Neural progenitor cell (in vitro differentiated cells): ENCODE data around the gene ITCH. TPM values are rescaled to one million over a fixed set of nuclear protein-coding genes. Genes with fewer than 3 reads are reported as not detected.

Experiments
- DNase-seq: peaks from one replicate; pipeline ENCODE4 v3.0.0-alpha.2; 2016; ENCODE audit warnings: low spot score
- H2AFZ ChIP-seq: fragments of 200-600 bp; sonication (generic); replicated peaks from 2 replicates; pipeline ENCODE4 v1.6.1; 2016; ENCODE audit warnings: antibody characterized with exemption
- H3F3A ChIP-seq: fragments of 200-600 bp; sonication (generic); 2 replicates; pipeline ENCODE4 v1.6.1; 2016; ENCODE audit warnings: antibody characterized with exemption, low read depth
- H3K27ac ChIP-seq: fragments of 200-600 bp; sonication (generic); 2 replicates; pipeline ENCODE4 v1.5.1; 2016; ENCODE audit warnings: mild to moderate bottlenecking
- H3K27me3 ChIP-seq: fragments of 200-600 bp; sonication (generic); 2 replicates; pipeline ENCODE4 v1.6.1; 2016; ENCODE audit warnings: mild to moderate bottlenecking, moderate library complexity
- H3K36me3 ChIP-seq: fragments of 200-600 bp; sonication (generic); 2 replicates; pipeline ENCODE4 v1.5.1; 2016
- H3K4me1 ChIP-seq: fragments of 200-600 bp; sonication (generic); 2 replicates; pipeline ENCODE4 v1.6.1; 2016; ENCODE audit warnings: mixed run types
- H3K4me2 ChIP-seq: fragments of 200-600 bp; sonication (generic); 2 replicates; pipeline ENCODE4 v1.6.1; 2016
- H3K4me3 ChIP-seq: fragments of 200-600 bp; sonication (generic); 2 replicates; pipeline ENCODE4 v1.5.1; 2016
- H3K79me2 ChIP-seq: fragments of 200-600 bp; sonication (generic); 2 replicates; pipeline ENCODE4 v1.6.1; 2016; ENCODE audit warnings: low read depth
- H3K9ac ChIP-seq: fragments of 200-600 bp; sonication (generic); 2 replicates; pipeline ENCODE4 v1.6.1; 2016
- H3K9me3 ChIP-seq: fragments of 200-600 bp; sonication (generic); 2 replicates; pipeline ENCODE4 v1.5.1; 2016; ENCODE audit warnings: low read depth
- H4K20me1 ChIP-seq: fragments of 200-600 bp; sonication (generic); 2 replicates; pipeline ENCODE4 v1.6.1; 2016; ENCODE audit warnings: low read depth
- H3K27ac Mint-ChIP-seq: 3 replicates; pipeline ENCODE4 v1.8.0; 2021; ENCODE audit warnings: mixed read lengths
- H3K27me3 Mint-ChIP-seq: 2 replicates; pipeline ENCODE4 v1.8.0; 2022; ENCODE audit warnings: low read depth, mild to moderate bottlenecking, inconsistent platforms, moderate library complexity, mixed read lengths; ENCODE audit not compliant: insufficient read depth
- H3K36me3 Mint-ChIP-seq: 3 replicates; pipeline ENCODE4 v1.8.0; 2021; ENCODE audit warnings: mixed read lengths
- H3K4me1 Mint-ChIP-seq: 3 replicates; pipeline ENCODE4 v1.8.0; 2021; ENCODE audit warnings: mixed read lengths
- H3K4me3 Mint-ChIP-seq: 3 replicates; pipeline ENCODE4 v1.8.0; 2021; ENCODE audit warnings: mild to moderate bottlenecking, moderate library complexity, mixed read lengths
- H3K9me3 Mint-ChIP-seq: 3 replicates; pipeline ENCODE4 v1.8.0; 2020; ENCODE audit warnings: mixed read lengths
- CTCF ChIP-seq: fragments of 200-600 bp; sonication (generic); IDR thresholded peaks from 2 replicates; pipeline ENCODE4 v1.5.1; 2017; ENCODE audit warnings: antibody characterized with exemption, mild to moderate bottlenecking
- EZH2 ChIP-seq: fragments of 200-600 bp; sonication (generic); IDR thresholded peaks from 2 replicates; pipeline ENCODE4 v1.6.1; 2017; ENCODE audit warnings: antibody characterized with exemption, mild to moderate bottlenecking, moderate library complexity
- EZH2phosphoT487 ChIP-seq: fragments of 200-600 bp; sonication (generic); IDR thresholded peaks from 2 replicates; pipeline ENCODE4 v1.6.1; 2017; ENCODE audit warnings: antibody characterized with exemption
- total RNA-seq: library from RNA; depleted of rRNA; stranded (reverse); fragments of >200 nt; gene quantifications from 2 replicates; pipeline ENCODE4 v1.2.3, GENCODE V29; 2015; ENCODE audit warnings: low replicate concordance

The ITCH gene
- total RNA-seq, 1 donor from 2014 or later, result 55.2 TPM

- no peaks in the 10 kb centered on the region for H3K9me3 ChIP-seq
- no peak overlapping the region for H2AFZ ChIP-seq
- no peak overlapping the region for H3K27ac ChIP-seq
- H3K4me1 ChIP-seq, result no peaks in the 10 kb centered on the region
- no peaks in the 10 kb centered on the region for H3K79me2 ChIP-seq
- no peak for TF ChIP-seq CTCF
- no peak for TF ChIP-seq EZH2
- no peak for TF ChIP-seq EZH2phosphoT487
- DNase-seq, result no peak
- H3K36me3 ChIP-seq, result peaks cover 12% of the 10 kb centered on the region
- H3F3A ChIP-seq, result no peaks in the 10 kb centered on the region
- no peaks in the 10 kb centered on the region for H3K4me1 Mint-ChIP-seq
- no peak overlapping the region for H3K4me2 ChIP-seq
- H3K4me3 Mint-ChIP-seq, result no peak overlapping the region
- no peaks in the 10 kb centered on the region for H3K9me3 Mint-ChIP-seq
- peaks cover 33% of the 10 kb centered on the region for H3K36me3 Mint-ChIP-seq
- H3K4me3 ChIP-seq, result no peak overlapping the region
- H3K27ac Mint-ChIP-seq, result no peak overlapping the region
- H3K27me3 ChIP-seq, result no peaks in the 10 kb centered on the region
- no peaks in the 10 kb centered on the region for H4K20me1 ChIP-seq
- no peak overlapping the region for H3K9ac ChIP-seq
- H3K27me3 Mint-ChIP-seq, result no peaks in the 10 kb centered on the region
Measured at GRCh38 chr20:34448517-34448916, 85.4 kb downstream of the ITCH start.

- H3K4me1 ChIP-seq, result no peaks in the 10 kb centered on the region
- no peak overlapping the region for H3K4me3 ChIP-seq
- no peak for TF ChIP-seq EZH2phosphoT487
- TF ChIP-seq CTCF, result no peak
- TF ChIP-seq EZH2, result no peak
- Mint-ChIP-seq H3K4me1 (no peaks in the 10 kb centered on the region), H3K9me3 (no peaks in the 10 kb centered on the region), H3K36me3 (peaks cover 29% of the 10 kb centered on the region), H3K27ac (no peak overlapping the region), H3K4me3 (no peak overlapping the region), H3K27me3 (no peaks in the 10 kb centered on the region)
- H4K20me1 ChIP-seq, result no peaks in the 10 kb centered on the region
- no peak overlapping the region for H3K9ac ChIP-seq
- H3K4me2 ChIP-seq, result no peak overlapping the region
- H3K27me3 ChIP-seq, result no peaks in the 10 kb centered on the region
- no peaks in the 10 kb centered on the region for H3K79me2 ChIP-seq
- no peak for DNase-seq
- H3F3A ChIP-seq, result no peaks in the 10 kb centered on the region
- H3K27ac ChIP-seq, result no peak overlapping the region
- H3K36me3 ChIP-seq, result peaks cover 12% of the 10 kb centered on the region
- no peak overlapping the region for H2AFZ ChIP-seq
- H3K9me3 ChIP-seq, result no peaks in the 10 kb centered on the region
Measured at GRCh38 chr20:34449674-34450592, 86.9 kb downstream of the ITCH start.

- Histone ChIP-seq H3K27ac (no peak overlapping the region), H3K4me2 (no peak overlapping the region), H3K4me1 (no peaks in the 10 kb centered on the region), H3K9me3 (no peaks in the 10 kb centered on the region), H3K4me3 (no peak overlapping the region), H3K27me3 (no peaks in the 10 kb centered on the region), H3K79me2 (no peaks in the 10 kb centered on the region), H3F3A (no peaks in the 10 kb centered on the region), H2AFZ (no peak overlapping the region), H3K9ac (no peak overlapping the region), H4K20me1 (no peaks in the 10 kb centered on the region), H3K36me3 (no peaks in the 10 kb centered on the region)
- Mint-ChIP-seq H3K4me3 (no peak overlapping the region), H3K27me3 (no peaks in the 10 kb centered on the region), H3K9me3 (no peaks in the 10 kb centered on the region), H3K4me1 (no peaks in the 10 kb centered on the region), H3K36me3 (peaks cover 21% of the 10 kb centered on the region), H3K27ac (no peak overlapping the region)
- TF ChIP-seq EZH2phosphoT487, result no peak
- TF ChIP-seq CTCF, result no peak
- TF ChIP-seq EZH2, result no peak
- DNase-seq, result no peak
Measured at GRCh38 chr20:34452281-34452982, 89.4 kb downstream of the ITCH start.
